Measurements from ENCODE around the gene PRSS22. TPM values are rescaled to one million over a fixed set of nuclear protein-coding genes. Genes with fewer than 3 reads are reported as not detected.
A peak's percentile ranks its signal among the peaks of the same experiment; 100 is the strongest.

The PRSS22 gene
- total RNA-seq, 6 experiments from 2014 or later: 0.18 to 2.1 (median 0.84) TPM; not detected in 1

DNA sequence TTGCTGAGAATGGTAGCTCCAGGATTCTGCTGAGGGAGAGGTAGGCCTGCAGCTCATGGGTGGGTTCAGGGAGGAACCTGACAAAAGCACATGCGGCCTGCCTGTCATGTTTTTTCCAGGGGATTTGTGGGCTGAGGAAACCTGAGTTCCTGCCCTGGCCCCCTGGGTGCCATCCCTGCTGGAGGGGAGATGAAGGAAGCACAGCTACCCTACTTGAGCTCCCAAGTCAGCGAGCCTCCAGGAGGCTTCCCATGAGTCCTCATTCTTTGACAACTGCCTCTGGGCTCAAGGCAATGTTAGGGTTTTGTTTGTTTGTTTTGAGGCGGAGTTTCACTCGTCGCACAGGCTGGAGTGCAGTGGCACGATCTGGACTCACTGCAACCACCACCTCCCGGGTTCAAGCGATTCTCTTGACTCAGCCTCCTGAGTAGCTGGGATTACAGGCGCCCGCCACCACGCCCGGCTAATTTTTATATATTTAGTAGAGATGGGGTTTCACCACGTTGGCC, 41.6 kb upstream of the PRSS22 start:
- TF ChIP-seq, protein P1, sequence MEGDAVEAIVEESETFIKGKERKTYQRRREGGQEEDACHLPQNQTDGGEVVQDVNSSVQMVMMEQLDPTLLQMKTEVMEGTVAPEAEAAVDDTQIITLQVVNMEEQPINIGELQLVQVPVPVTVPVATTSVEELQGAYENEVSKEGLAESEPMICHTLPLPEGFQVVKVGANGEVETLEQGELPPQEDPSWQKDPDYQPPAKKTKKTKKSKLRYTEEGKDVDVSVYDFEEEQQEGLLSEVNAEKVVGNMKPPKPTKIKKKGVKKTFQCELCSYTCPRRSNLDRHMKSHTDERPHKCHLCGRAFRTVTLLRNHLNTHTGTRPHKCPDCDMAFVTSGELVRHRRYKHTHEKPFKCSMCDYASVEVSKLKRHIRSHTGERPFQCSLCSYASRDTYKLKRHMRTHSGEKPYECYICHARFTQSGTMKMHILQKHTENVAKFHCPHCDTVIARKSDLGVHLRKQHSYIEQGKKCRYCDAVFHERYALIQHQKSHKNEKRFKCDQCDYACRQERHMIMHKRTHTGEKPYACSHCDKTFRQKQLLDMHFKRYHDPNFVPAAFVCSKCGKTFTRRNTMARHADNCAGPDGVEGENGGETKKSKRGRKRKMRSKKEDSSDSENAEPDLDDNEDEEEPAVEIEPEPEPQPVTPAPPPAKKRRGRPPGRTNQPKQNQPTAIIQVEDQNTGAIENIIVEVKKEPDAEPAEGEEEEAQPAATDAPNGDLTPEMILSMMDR (IDR thresholded peaks at IDR 0.05): no peak
- TF ChIP-seq POLR2A (IDR thresholded peaks at IDR 0.05): no peak
- Histone ChIP-seq H3K4me3 (no peak overlapping the region), H3K36me3 (no peaks in the 10 kb centered on the region), H3K9me3 (no peaks in the 10 kb centered on the region), H3K27ac (no peak overlapping the region), H3K27me3 (no peaks in the 10 kb centered on the region), H3K4me1 (peaks cover 0 to 5% (median 0%) of the 10 kb centered on the region in 4 donors)
- ATAC-seq (no peak), DNase-seq (no peak)
- intact Hi-C loops (cut with DNase I): no loop called here
- 95% methylated on average over 12 of the region's 13 CpGs for WGBS (ENCODE audit: insufficient coverage, low coverage, low lambda C conversion rate, missing lambda C conversion rate)

- no peak for TF ChIP-seq POLR2A (IDR thresholded peaks at IDR 0.05)
- TF ChIP-seq, protein P1 (IDR thresholded peaks at IDR 0.05): no peak
- Histone ChIP-seq H3K27ac (no peak overlapping the region), H3K4me1 (peaks cover 0 to 4% (median 0%) of the 10 kb centered on the region in 4 donors), H3K4me3 (no peak overlapping the region), H3K27me3 (no peaks in the 10 kb centered on the region), H3K9me3 (no peaks in the 10 kb centered on the region), H3K36me3 (no peaks in the 10 kb centered on the region)
- intact Hi-C loops (cut with DNase I): no loop called here
- DNase-seq (no peak), ATAC-seq (peak in 2 of 4 donors; percentile 16 to 28)
- 64% methylated on average over 9 of the region's 10 CpGs for WGBS (ENCODE audit: insufficient coverage, low coverage, low lambda C conversion rate, missing lambda C conversion rate)
These were observed 41.0 kb upstream of the PRSS22 start for GRCh38 chr16:2898831-2899563.

GRCh38 chr16:2897110-2897509, 39.1 kb upstream of the PRSS22 start:
- TF ChIP-seq POLR2A (IDR thresholded peaks at IDR 0.05): no peak
- DNase-seq (no peak), ATAC-seq (peak in 1 of 4 donors; percentile 4)
- Histone ChIP-seq H3K27ac (no peak overlapping the region), H3K9me3 (no peaks in the 10 kb centered on the region), H3K4me1 (no peaks in the 10 kb centered on the region), H3K36me3 (no peaks in the 10 kb centered on the region), H3K27me3 (no peaks in the 10 kb centered on the region), H3K4me3 (no peak overlapping the region)
- WGBS (ENCODE audit: insufficient coverage, low coverage, low lambda C conversion rate, missing lambda C conversion rate): 94% methylated on average over 5 of the region's 7 CpGs
- intact Hi-C loops (cut with DNase I): no loop called here

- Histone ChIP-seq H3K27ac (no peak overlapping the region), H3K36me3 (no peaks in the 10 kb centered on the region), H3K4me3 (no peak overlapping the region), H3K9me3 (no peaks in the 10 kb centered on the region), H3K4me1 (no peaks in the 10 kb centered on the region), H3K27me3 (no peaks in the 10 kb centered on the region)
- intact Hi-C loops (cut with DNase I): no loop called here
- ATAC-seq (peak in 2 of 4 donors; percentile 5 to 14), DNase-seq (no peak)
- no CpG with 5 or more reads among the region's 19 CpGs for WGBS (ENCODE audit: insufficient coverage, low coverage, low lambda C conversion rate, missing lambda C conversion rate)
- TF ChIP-seq, protein P1 (IDR thresholded peaks at IDR 0.05): no peak
- no peak for TF ChIP-seq POLR2A (IDR thresholded peaks at IDR 0.05)
These were observed 38.6 kb upstream of the PRSS22 start for GRCh38 chr16:2896480-2897010.

DNA sequence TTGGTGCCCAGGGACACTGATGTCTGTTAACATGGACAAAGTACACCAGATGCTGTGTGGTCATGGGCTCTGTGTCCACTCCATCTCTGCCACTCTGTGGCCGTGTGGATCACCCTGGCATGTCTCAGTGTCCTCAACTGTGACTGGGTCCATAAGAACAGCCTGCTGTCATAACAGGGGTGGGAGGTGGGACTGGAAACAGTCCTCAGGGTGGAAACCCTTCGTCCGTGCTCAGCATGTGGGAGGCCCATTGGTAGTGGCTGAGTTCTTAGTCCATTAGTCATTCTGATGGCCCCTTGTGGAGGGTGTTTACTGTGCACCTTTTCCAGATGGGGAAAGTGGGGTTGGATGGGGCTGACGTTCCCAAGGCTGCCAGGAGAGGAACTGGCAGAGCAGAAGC, 37.8 kb upstream of the PRSS22 start:
- Histone ChIP-seq H3K27ac (no peak overlapping the region), H3K27me3 (no peaks in the 10 kb centered on the region), H3K4me1 (no peaks in the 10 kb centered on the region), H3K9me3 (no peaks in the 10 kb centered on the region), H3K4me3 (no peak overlapping the region), H3K36me3 (no peaks in the 10 kb centered on the region)
- no CpG with 5 or more reads among the region's 4 CpGs for WGBS (ENCODE audit: insufficient coverage, low coverage, low lambda C conversion rate, missing lambda C conversion rate)
- intact Hi-C loops (cut with DNase I): no loop called here
- no peak for DNase-seq
- no peak for ATAC-seq
- TF ChIP-seq POLR2A (IDR thresholded peaks at IDR 0.05): no peak
- TF ChIP-seq, protein P1 (IDR thresholded peaks at IDR 0.05): no peak
